HepG2 (cell line): Measurements from ENCODE around the gene TNS4. TPM values are rescaled to one million over a fixed set of nuclear protein-coding genes. Genes with fewer than 3 reads are reported as not detected.

ENCODE experiments used
- ATAC-seq: fragments of 200-7000 bp; cut with Tn5 transposase; 3 replicates; pipeline ENCODE4 v1.9.1; 2020; ENCODE audit warnings: mild to moderate bottlenecking, moderate library complexity
- BruUV-seq: library from RNA; stranded (reverse); fragments of 400-500 nt; replicated peaks from 2 replicates; lab custom pipeline; 2021; lab: Mats Ljungman, UMichigan
- CTCF ChIA-PET: fragments of 300-600 bp; formaldehyde crosslinking; extraction: SDS; loops from one replicate; lab custom pipeline; 2021; ENCODE audit warnings: low total read pairs, inconsistent platforms, low intra/inter-chr PET ratio; lab: Yijun Ruan, JAX
- POLR2A ChIA-PET: fragments of 350-600 bp; sonication (Branson Sonifier 250); formaldehyde crosslinking; loops from one replicate; lab custom pipeline; 2020; ENCODE audit warnings: antibody characterized with exemption, inconsistent platforms; lab: Yijun Ruan, JAX
- DNase-seq: peaks from one replicate; pipeline ENCODE4 v3.0.0-alpha.2; 2015; ENCODE audit warnings: low spot score
- FAIRE-seq: peaks from 3 replicates; lab custom pipeline; 2011; peaks lifted over from hg19 to GRCh38; lab: Jason Lieb, UNC
- H2AFZ ChIP-seq: one replicate; pipeline ENCODE4 v1.6.1; 2011; ENCODE audit warnings: low read length, inconsistent platforms
- H3K27ac ChIP-seq: fragments of 300-600 bp; 3 replicates; pipeline ENCODE4 v1.8.0; 2011; ENCODE audit warnings: mixed run types, mild to moderate bottlenecking, mixed read lengths, low read length, inconsistent platforms; ENCODE audit not compliant: insufficient read depth; ENCODE audit errors: extremely low read length
- H3K27me3 ChIP-seq, 2 experiments: fragments of 200-600 bp in 1 of 2; 2 replicates in 1 of 2; 3 replicates in 1 of 2; pipeline versions ENCODE4 v1.6.0 to v1.8.0; 2011; ENCODE audit warnings: low read length in 2 of 2, mild to moderate bottlenecking in 2 of 2, moderate library complexity in 2 of 2, inconsistent platforms in 1 of 2; ENCODE audit not compliant: insufficient read depth in 2 of 2, control insufficient read depth in 1 of 2
- H3K36me3 ChIP-seq, 2 experiments: fragments of 200-600 bp in 1 of 2; replicated peaks in 1 of 2; 2 replicates in 1 of 2; 3 replicates in 1 of 2; pipeline versions ENCODE4 v1.5.1 to v1.8.0; 2011; ENCODE audit warnings: low read length in 2 of 2, inconsistent platforms in 1 of 2; ENCODE audit not compliant: insufficient read depth in 2 of 2, control insufficient read depth in 1 of 2
- H3K4me1 ChIP-seq: 2 replicates; pipeline ENCODE4 v1.5.1; 2012; ENCODE audit warnings: low read length, inconsistent platforms; ENCODE audit not compliant: insufficient read depth
- H3K4me2 ChIP-seq: 2 replicates; pipeline ENCODE4 v1.6.0; 2011; ENCODE audit warnings: low read depth, low read length, inconsistent platforms
- H3K4me3 ChIP-seq, 3 experiments: fragments of 200-600 bp in 1 of 3; sonication (generic), shearing (Covaris generic) in 1 of 3; replicated peaks in 1 of 3; 2 replicates each; pipeline ENCODE4 v1.5.1; 2011 to 2016; ENCODE audit warnings: low read length in 3 of 3, inconsistent platforms in 2 of 3, low read depth in 2 of 3, mild to moderate bottlenecking in 2 of 3, control low read depth in 1 of 3, mixed read lengths in 1 of 3; ENCODE audit not compliant: insufficient read depth in 1 of 3
- H3K79me2 ChIP-seq: one replicate; pipeline ENCODE4 v1.6.1; 2011; ENCODE audit warnings: low read length, inconsistent platforms; ENCODE audit not compliant: insufficient read depth
- H3K9ac ChIP-seq: 2 replicates; pipeline ENCODE4 v1.6.0; 2011; ENCODE audit warnings: mild to moderate bottlenecking, low read depth, low read length, inconsistent platforms; ENCODE audit not compliant: insufficient read depth
- H3K9me3 ChIP-seq: 2 replicates; pipeline ENCODE4 v1.5.1; 2012; ENCODE audit warnings: mild to moderate bottlenecking, low read length
- H4K20me1 ChIP-seq: 2 replicates; pipeline ENCODE4 v1.6.0; 2011; ENCODE audit warnings: inconsistent platforms, mild to moderate bottlenecking, low read length, moderate library complexity; ENCODE audit not compliant: insufficient read depth
- CEBPB ChIP-seq: IDR thresholded peaks from 2 replicates; pipeline ENCODE4 v1.6.1; 2011; ENCODE audit warnings: low read depth, low read length, improper control_type of control experiment, borderline replicate concordance
- ETV5 ChIP-seq: IDR thresholded peaks from 2 replicates; pipeline ENCODE4 v1.6.1; 2018; ENCODE audit warnings: missing biosample characterization, missing genetic modification reagents, inconsistent platforms, borderline replicate concordance
- FOXK2 ChIP-seq: fragments of 450-650 bp; IDR thresholded peaks from 2 replicates; pipeline ENCODE4 v1.6.1; 2016
- FUBP1 ChIP-seq: sonication (generic); formaldehyde crosslinking; IDR thresholded peaks from 2 replicates; pipeline ENCODE4 v1.5.1; 2020; ENCODE audit warnings: missing genetic modification reagents, mild to moderate bottlenecking, borderline replicate concordance
- RCOR2 ChIP-seq: IDR thresholded peaks from 2 replicates; pipeline ENCODE4 v1.6.1; 2016; ENCODE audit warnings: missing biosample characterization, missing genetic modification reagents
- REL ChIP-seq: sonication (generic); formaldehyde crosslinking; conservative IDR thresholded peaks from 2 replicates; pipeline ENCODE4 v1.8.0; 2022; ENCODE audit warnings: mild to moderate bottlenecking, missing genetic modification reagents, moderate library complexity
- TBP ChIP-seq: sonication (generic); formaldehyde crosslinking; IDR thresholded peaks from 2 replicates; pipeline ENCODE4 v1.5.0; 2020; ENCODE audit warnings: missing genetic modification reagents
- ZBTB38 ChIP-seq: sonication (generic); formaldehyde crosslinking; IDR thresholded peaks from 2 replicates; pipeline ENCODE4 v1.5.1; 2020; ENCODE audit warnings: mild to moderate bottlenecking, missing genetic modification reagents
- ZNF282 ChIP-seq: fragments of 450-650 bp; IDR thresholded peaks from 2 replicates; pipeline ENCODE4 v1.6.1; 2018; ENCODE audit not compliant: partially characterized antibody
- ZNF335 ChIP-seq: sonication (generic); formaldehyde crosslinking; IDR thresholded peaks from 2 replicates; pipeline ENCODE4 v1.4.0; 2020; ENCODE audit warnings: missing genetic modification reagents
- WGBS: methylation state at CpG from one replicate; pipeline ENCODE4 v1.1.6; 2017; ENCODE audit warnings: low lambda C conversion rate; 5-methylcytosine and 5-hydroxymethylcytosine counted together
- in situ Hi-C: cut with HindIII; loops from 2 replicates; pipeline ENCODE4 v1.10.0; 2017; ENCODE audit warnings: low pct_unique_long_range_greater_than_20kb; ENCODE audit not compliant: extremely low pct_ligation_motif_present
- intact Hi-C: fragments of 100-400 bp; cut with micrococcal nuclease; formaldehyde crosslinking; loops from one replicate; pipeline ENCODE4 v1.10.0; 2022; ENCODE audit not compliant: unreplicated experiment
- polyA plus RNA-seq, 8 experiments: library from polyadenylated mRNA; depleted of rRNA in 3 of 8; stranded (reverse) in 7 of 8; unstranded in 1 of 8; fragments of >200 nt; fragmentation: Illumina TruSeq in 4 of 8; extraction: Trizol in 4 of 8; gene quantifications; 2 replicates each; pipeline versions ENCODE4 v1.2.1 to v1.2.3, GENCODE V29; 2011 to 2016; ENCODE audit warnings: low read depth in 4 of 8, missing spikeins in 1 of 8, mixed read lengths in 1 of 8; ENCODE audit not compliant: insufficient read depth in 1 of 8
- total RNA-seq, 5 experiments: library from RNA; depleted of rRNA; stranded (reverse); fragments of >200 nt; fragmentation: Illumina TruSeq; extraction: Trizol; gene quantifications; 2 replicates each; pipeline ENCODE4 v1.2.3, GENCODE V29; 2016; ENCODE audit warnings: low read depth in 1 of 5
- TF ChIP-seq, protein P1 (sequence below): sonication (generic); IDR thresholded peaks from 2 replicates; pipeline ENCODE4 v1.6.1; 2016; ENCODE audit warnings: low read depth, borderline replicate concordance
- TF ChIP-seq, protein P2 (sequence below): sonication (generic); formaldehyde crosslinking; IDR thresholded peaks from 2 replicates; pipeline ENCODE4 v1.4.0; 2020; ENCODE audit warnings: missing genetic modification reagents

The TNS4 gene
- total and polyA plus RNA-seq, 2 of the 13 experiments (the other 11 are each of a cell fraction or from before 2014, with no cell fraction given): 0.58 to 2.1 TPM

DNA sequence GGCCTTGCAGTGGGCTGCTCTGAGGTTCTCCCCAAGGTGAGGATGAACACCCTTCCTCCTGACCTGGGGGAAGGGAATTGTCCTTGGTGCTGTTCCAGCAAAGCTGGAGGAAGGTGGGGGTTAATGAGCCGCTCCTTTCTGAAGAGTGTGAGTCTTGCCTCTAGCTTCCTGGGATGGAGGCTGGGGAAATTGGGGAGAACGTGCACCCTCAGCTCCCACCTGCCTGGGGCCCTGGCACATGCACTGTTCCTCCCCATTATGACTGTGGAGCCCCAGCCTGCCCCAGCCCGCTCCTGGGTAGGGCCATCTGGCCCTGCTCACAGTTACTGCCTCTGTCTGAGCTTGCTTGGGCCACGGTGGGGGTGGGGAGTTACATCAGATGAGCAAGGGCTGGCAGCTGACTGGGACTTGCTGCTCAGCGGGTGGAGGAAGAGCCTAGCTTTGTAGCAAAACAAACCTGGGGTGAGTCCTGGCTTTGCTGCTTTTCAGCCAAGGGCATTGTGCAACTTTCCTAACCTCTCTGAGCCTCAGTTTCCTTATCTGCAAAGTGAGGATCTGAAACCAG, 11.1 kb downstream of the TNS4 start:
- in situ Hi-C loops (no loop called here), intact Hi-C loops (no loop called here)
- H3K4me1 ChIP-seq: peaks cover 28% of the 10 kb centered on the region
- no peaks in the 10 kb centered on the region for H3K9me3 ChIP-seq
- FAIRE-seq (no peak), ATAC-seq (no peak; the same call in 2 of the 3 replicates), DNase-seq (no peak)
- H3K36me3 ChIP-seq: no peaks in the 10 kb centered on the region
- POLR2A ChIA-PET: interaction anchor here (0.9 kb wide), 1 partner anchor 59 kb away, joined by 3 read pairs; no protein-coding TSS in a partner anchor
- H4K20me1 ChIP-seq: no peaks in the 10 kb centered on the region
- TF ChIP-seq, protein P1, sequence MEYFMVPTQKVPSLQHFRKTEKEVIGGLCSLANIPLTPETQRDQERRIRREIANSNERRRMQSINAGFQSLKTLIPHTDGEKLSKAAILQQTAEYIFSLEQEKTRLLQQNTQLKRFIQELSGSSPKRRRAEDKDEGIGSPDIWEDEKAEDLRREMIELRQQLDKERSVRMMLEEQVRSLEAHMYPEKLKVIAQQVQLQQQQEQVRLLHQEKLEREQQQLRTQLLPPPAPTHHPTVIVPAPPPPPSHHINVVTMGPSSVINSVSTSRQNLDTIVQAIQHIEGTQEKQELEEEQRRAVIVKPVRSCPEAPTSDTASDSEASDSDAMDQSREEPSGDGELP: peak; percentile 35; the same call in 1 of the 2 replicates
- TF ChIP-seq FOXK2 (no peak), CEBPB (peak; percentile 44; the same call in 1 of the 2 replicates), REL (CRISPR knock-in tag) (no peak), ETV5 (CRISPR knock-in tag) (no peak), RCOR2 (CRISPR knock-in tag) (no peak), ZNF282 (no peak), ZBTB38 (CRISPR knock-in tag) (0 out of 2 replicates have a peak, but pooled peaks have one; percentile 29), FUBP1 (no peak), TBP (CRISPR knock-in tag) (no peak), ZNF335 (CRISPR knock-in tag) (no peak)
- TF ChIP-seq, protein P2, sequence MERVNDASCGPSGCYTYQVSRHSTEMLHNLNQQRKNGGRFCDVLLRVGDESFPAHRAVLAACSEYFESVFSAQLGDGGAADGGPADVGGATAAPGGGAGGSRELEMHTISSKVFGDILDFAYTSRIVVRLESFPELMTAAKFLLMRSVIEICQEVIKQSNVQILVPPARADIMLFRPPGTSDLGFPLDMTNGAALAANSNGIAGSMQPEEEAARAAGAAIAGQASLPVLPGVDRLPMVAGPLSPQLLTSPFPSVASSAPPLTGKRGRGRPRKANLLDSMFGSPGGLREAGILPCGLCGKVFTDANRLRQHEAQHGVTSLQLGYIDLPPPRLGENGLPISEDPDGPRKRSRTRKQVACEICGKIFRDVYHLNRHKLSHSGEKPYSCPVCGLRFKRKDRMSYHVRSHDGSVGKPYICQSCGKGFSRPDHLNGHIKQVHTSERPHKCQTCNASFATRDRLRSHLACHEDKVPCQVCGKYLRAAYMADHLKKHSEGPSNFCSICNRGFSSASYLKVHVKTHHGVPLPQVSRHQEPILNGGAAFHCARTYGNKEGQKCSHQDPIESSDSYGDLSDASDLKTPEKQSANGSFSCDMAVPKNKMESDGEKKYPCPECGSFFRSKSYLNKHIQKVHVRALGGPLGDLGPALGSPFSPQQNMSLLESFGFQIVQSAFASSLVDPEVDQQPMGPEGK: no peak
- no peak overlapping the region for H3K4me2 ChIP-seq
- 57% methylated on average over 4 of the region's 5 CpGs for WGBS
- no peaks in the 10 kb centered on the region for H3K27me3 ChIP-seq
- no TSS peak for BruUV-seq
- H2AFZ ChIP-seq: no peak overlapping the region
- no peak overlapping the region for H3K4me3 ChIP-seq
- H3K27ac ChIP-seq: no peak overlapping the region
- CTCF ChIA-PET: no interaction called here
- no peak overlapping the region for H3K9ac ChIP-seq
- H3K79me2 ChIP-seq: no peaks in the 10 kb centered on the region
